Fibroblast of lung (primary cell): ENCODE data around the gene PMM1.

Experiments
- CTCF ChIP-seq, 2 donors: IDR thresholded peaks in 1 of 2; conservative IDR thresholded peaks in 1 of 2; 1 replicate in 1 of 2; 2 replicates in 1 of 2; pipeline ENCODE4 v1.5.1; 2011 to 2012; ENCODE audit warnings: low read length in 2 of 2, control low read depth in 1 of 2, inconsistent platforms in 1 of 2, low read depth in 1 of 2, mild to moderate bottlenecking in 1 of 2
- EZH2 ChIP-seq: IDR thresholded peaks from 2 replicates; pipeline ENCODE4 v1.5.1; 2012; ENCODE audit warnings: low read length, control low read depth, mild to moderate bottlenecking; ENCODE audit errors: missing control alignments

GRCh38 chr22:41567512-41567768 lies 22.2 kb downstream of the PMM1 start:
- TF ChIP-seq CTCF (conservative IDR thresholded peaks at IDR 0.05 in 1 of 2, IDR thresholded peaks at IDR 0.05 in 1 of 2; ENCODE audit: low read depth in 1 of 2, low read length in 2 of 2) = no peak
- TF ChIP-seq EZH2 = no peak
